Measurements from ENCODE around the gene UBTF.

DNA sequence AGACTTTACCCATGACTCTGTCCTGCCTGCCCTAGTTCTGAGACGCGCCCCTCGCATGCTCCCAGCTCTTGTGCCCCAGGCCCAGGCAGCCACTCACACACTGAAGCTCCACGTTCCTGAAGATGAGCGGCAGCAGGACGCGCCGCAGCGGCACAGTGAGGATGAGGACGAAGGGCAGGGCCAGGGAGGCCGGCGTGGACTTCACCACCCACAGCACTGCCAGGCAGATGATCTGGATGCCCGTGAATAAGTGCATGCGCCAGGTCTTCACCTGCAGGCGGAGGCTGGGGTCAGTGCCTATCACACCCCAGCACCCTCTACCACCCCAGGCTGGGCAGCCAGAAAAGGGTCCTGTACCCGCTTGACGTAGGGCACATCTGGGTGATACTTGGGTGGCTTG is 31.6 kb upstream of the UBTF start:
- TF ChIP-seq, protein P1, sequence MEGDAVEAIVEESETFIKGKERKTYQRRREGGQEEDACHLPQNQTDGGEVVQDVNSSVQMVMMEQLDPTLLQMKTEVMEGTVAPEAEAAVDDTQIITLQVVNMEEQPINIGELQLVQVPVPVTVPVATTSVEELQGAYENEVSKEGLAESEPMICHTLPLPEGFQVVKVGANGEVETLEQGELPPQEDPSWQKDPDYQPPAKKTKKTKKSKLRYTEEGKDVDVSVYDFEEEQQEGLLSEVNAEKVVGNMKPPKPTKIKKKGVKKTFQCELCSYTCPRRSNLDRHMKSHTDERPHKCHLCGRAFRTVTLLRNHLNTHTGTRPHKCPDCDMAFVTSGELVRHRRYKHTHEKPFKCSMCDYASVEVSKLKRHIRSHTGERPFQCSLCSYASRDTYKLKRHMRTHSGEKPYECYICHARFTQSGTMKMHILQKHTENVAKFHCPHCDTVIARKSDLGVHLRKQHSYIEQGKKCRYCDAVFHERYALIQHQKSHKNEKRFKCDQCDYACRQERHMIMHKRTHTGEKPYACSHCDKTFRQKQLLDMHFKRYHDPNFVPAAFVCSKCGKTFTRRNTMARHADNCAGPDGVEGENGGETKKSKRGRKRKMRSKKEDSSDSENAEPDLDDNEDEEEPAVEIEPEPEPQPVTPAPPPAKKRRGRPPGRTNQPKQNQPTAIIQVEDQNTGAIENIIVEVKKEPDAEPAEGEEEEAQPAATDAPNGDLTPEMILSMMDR (IDR thresholded peaks at IDR 0.05; ENCODE audit: low read depth, low read length), result no peak
- no peak for TF ChIP-seq EZH2phosphoT487 (IDR thresholded peaks at IDR 0.05; ENCODE audit: low read depth)

Measured in OCI-LY3 (cell line).